Cardiac muscle cell (in vitro differentiated cells and primary cell): ENCODE measurements around the gene PLA2G2E. TPM values are rescaled to one million over a fixed set of nuclear protein-coding genes. Genes with fewer than 3 reads are reported as not detected.

Experiments used
- DNase-seq, 2 donors: peaks; one replicate each; pipeline versions ENCODE4 v3.0.0 to v3.0.0-alpha.2; 2010 to 2017; ENCODE audit warnings: low read depth in 1 of 2, low spot score in 1 of 2
- H3K27ac ChIP-seq: fragments of 200-600 bp; sonication (generic); 2 replicates; pipeline ENCODE4 v1.5.1; 2016
- H3K27me3 ChIP-seq: fragments of 200-600 bp; sonication (generic); 2 replicates; pipeline ENCODE4 v1.6.0; 2016; ENCODE audit warnings: control low read depth
- H3K36me3 ChIP-seq: fragments of 200-600 bp; sonication (generic); 2 replicates; pipeline ENCODE4 v1.5.1; 2016; ENCODE audit warnings: control low read depth
- H3K4me1 ChIP-seq: fragments of 200-600 bp; sonication (generic); 2 replicates; pipeline ENCODE4 v1.8.1; 2017; ENCODE audit warnings: low read depth, mild to moderate bottlenecking, mixed run types
- H3K4me3 ChIP-seq: fragments of 200-600 bp; sonication (generic); 2 replicates; pipeline ENCODE4 v1.5.1; 2016; ENCODE audit warnings: mild to moderate bottlenecking
- H3K9me3 ChIP-seq: fragments of 200-600 bp; sonication (generic); 2 replicates; pipeline ENCODE4 v1.5.1; 2017; ENCODE audit warnings: low read depth, mild to moderate bottlenecking, control low read depth
- CTCF ChIP-seq: IDR thresholded peaks from 2 replicates; pipeline ENCODE4 v1.5.1; 2012; ENCODE audit warnings: low read depth, mild to moderate bottlenecking, low read length
- polyA plus RNA-seq: library from polyadenylated mRNA; unstranded; fragments of >200 nt; fragmentation: Nextera tagmentation; extraction: Ambion mirVana; gene quantifications from 2 replicates; pipeline ENCODE4 v1.2.1, GENCODE V29; 2016
- total RNA-seq: library from RNA; depleted of rRNA; stranded (reverse); fragments of >200 nt; gene quantifications from 2 replicates; pipeline ENCODE4 v1.2.3, GENCODE V29; 2016

The PLA2G2E gene
- total and polyA plus RNA-seq, 2 experiments from 2014 or later: not detected

GRCh38 chr1:19877821-19878636 is 45.4 kb downstream of the PLA2G2E start:
- H3K36me3 ChIP-seq: no peaks in the 10 kb centered on the region
- H3K4me3 ChIP-seq: no peak overlapping the region
- H3K9me3 ChIP-seq: no peaks in the 10 kb centered on the region
- no peak overlapping the region for H3K27ac ChIP-seq
- no peak for DNase-seq
- no peak for TF ChIP-seq CTCF
- peaks cover 1% of the 10 kb centered on the region for H3K4me1 ChIP-seq
- no peaks in the 10 kb centered on the region for H3K27me3 ChIP-seq

- DNase-seq: no peak
- Histone ChIP-seq H3K36me3 (no peaks in the 10 kb centered on the region), H3K27ac (no peak overlapping the region), H3K27me3 (no peaks in the 10 kb centered on the region), H3K9me3 (no peaks in the 10 kb centered on the region), H3K4me3 (no peak overlapping the region), H3K4me1 (no peaks in the 10 kb centered on the region)
- TF ChIP-seq CTCF: no peak
Observed at GRCh38 chr1:19877181-19877750, 46.2 kb downstream of the PLA2G2E start.

- TF ChIP-seq CTCF: no peak
- no peak for DNase-seq
- Histone ChIP-seq H3K4me1 (no peaks in the 10 kb centered on the region), H3K4me3 (no peak overlapping the region), H3K36me3 (no peaks in the 10 kb centered on the region), H3K9me3 (no peaks in the 10 kb centered on the region), H3K27ac (no peak overlapping the region), H3K27me3 (peaks cover 8% of the 10 kb centered on the region)
Observed at GRCh38 chr1:19872190-19872589, 51.2 kb downstream of the PLA2G2E start.

Other genes starting within 250 kb of the PLA2G2E start
- gene TMCO4, start 123.7 kb downstream of the PLA2G2E start, total RNA-seq: 2.2 and 2.6 TPM in 2 replicates
- 1.3 and 2.5 TPM in 2 replicates for gene TMCO4, start 123.7 kb downstream of the PLA2G2E start, polyA plus RNA-seq
- gene RNF186, start 108.3 kb downstream of the PLA2G2E start, total RNA-seq: not detected in 2 replicates
- not detected in 2 replicates for gene RNF186, start 108.3 kb downstream of the PLA2G2E start, polyA plus RNA-seq
- gene OTUD3, start 41.2 kb downstream of the PLA2G2E start, total RNA-seq: 3.5 and 5.6 TPM in 2 replicates
- gene OTUD3, start 41.2 kb downstream of the PLA2G2E start, polyA plus RNA-seq: 1.3 and 1.9 TPM in 2 replicates
- not detected in 2 replicates for gene PLA2G2A, start 56.0 kb upstream of the PLA2G2E start, total RNA-seq
- 1.5 TPM in 1 of 2 replicates, not detected in the other for gene PLA2G2A, start 56.0 kb upstream of the PLA2G2E start, polyA plus RNA-seq
- not detected in 2 replicates for gene PLA2G5, start 146.6 kb upstream of the PLA2G2E start, total RNA-seq
- gene PLA2G5, start 146.6 kb upstream of the PLA2G2E start, polyA plus RNA-seq: 0.44 TPM in 1 of 2 replicates, not detected in the other
- gene PLA2G2D, start 195.9 kb upstream of the PLA2G2E start, total RNA-seq: not detected in 2 replicates
- not detected in 2 replicates for gene PLA2G2D, start 195.9 kb upstream of the PLA2G2E start, polyA plus RNA-seq
- gene PLA2G2F, start 215.7 kb upstream of the PLA2G2E start, total RNA-seq: not detected in 2 replicates
- not detected in 2 replicates for gene PLA2G2F, start 215.7 kb upstream of the PLA2G2E start, polyA plus RNA-seq